Astrocyte (in vitro differentiated cells and primary cell): ENCODE results near the gene CTAGE1.

Experiments used
- EZH2 ChIP-seq: IDR thresholded peaks from 2 replicates; pipeline ENCODE4 v1.6.1; 2012; ENCODE audit warnings: mild to moderate bottlenecking, low read length, inconsistent platforms; ENCODE audit not compliant: insufficient read depth
- TF ChIP-seq, protein P1 (sequence below): IDR thresholded peaks from 2 replicates; pipeline ENCODE4 v1.5.1; 2011; ENCODE audit warnings: low read depth, mild to moderate bottlenecking, inconsistent platforms, low read length, moderate library complexity; ENCODE audit not compliant: insufficient read depth

DNA sequence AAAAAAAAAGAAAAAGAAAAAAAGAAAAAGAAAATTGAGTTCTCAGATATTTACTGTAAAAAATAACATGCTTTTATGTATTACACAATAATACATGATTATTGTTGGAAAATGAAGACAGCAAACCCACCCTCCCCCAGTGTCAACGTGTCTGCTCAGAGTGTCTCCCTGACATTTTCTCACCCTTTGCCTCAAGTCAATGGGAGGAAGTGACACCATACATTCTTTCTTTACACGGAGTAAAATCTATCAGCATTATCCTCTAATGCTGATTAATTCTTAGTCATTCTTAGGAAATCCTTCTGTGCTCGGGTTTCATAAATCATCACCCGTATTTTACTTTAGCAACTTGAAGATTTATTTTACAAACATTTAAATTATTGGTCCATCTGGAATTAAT is 32.0 kb downstream of the CTAGE1 start:
- no peak for TF ChIP-seq EZH2
- TF ChIP-seq, protein P1, sequence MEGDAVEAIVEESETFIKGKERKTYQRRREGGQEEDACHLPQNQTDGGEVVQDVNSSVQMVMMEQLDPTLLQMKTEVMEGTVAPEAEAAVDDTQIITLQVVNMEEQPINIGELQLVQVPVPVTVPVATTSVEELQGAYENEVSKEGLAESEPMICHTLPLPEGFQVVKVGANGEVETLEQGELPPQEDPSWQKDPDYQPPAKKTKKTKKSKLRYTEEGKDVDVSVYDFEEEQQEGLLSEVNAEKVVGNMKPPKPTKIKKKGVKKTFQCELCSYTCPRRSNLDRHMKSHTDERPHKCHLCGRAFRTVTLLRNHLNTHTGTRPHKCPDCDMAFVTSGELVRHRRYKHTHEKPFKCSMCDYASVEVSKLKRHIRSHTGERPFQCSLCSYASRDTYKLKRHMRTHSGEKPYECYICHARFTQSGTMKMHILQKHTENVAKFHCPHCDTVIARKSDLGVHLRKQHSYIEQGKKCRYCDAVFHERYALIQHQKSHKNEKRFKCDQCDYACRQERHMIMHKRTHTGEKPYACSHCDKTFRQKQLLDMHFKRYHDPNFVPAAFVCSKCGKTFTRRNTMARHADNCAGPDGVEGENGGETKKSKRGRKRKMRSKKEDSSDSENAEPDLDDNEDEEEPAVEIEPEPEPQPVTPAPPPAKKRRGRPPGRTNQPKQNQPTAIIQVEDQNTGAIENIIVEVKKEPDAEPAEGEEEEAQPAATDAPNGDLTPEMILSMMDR = no peak
